Osteocyte (in vitro differentiated cells): ENCODE measurements around the gene UGT1A7. TPM values are rescaled to one million over a fixed set of nuclear protein-coding genes. Genes with fewer than 3 reads are reported as not detected.

Source experiments
- DNase-seq: peaks from one replicate; pipeline ENCODE4 v3.0.0; 2021; ENCODE audit warnings: mixed read lengths; ENCODE audit not compliant: unreplicated experiment; ENCODE audit errors: extremely low spot score
- H3K27ac Mint-ChIP-seq: one replicate; pipeline ENCODE4 v1.8.0; 2021; ENCODE audit warnings: mild to moderate bottlenecking, mixed read lengths; ENCODE audit not compliant: unreplicated experiment
- H3K27me3 Mint-ChIP-seq: one replicate; pipeline ENCODE4 v1.8.0; 2021; ENCODE audit warnings: mixed read lengths; ENCODE audit not compliant: unreplicated experiment
- H3K36me3 Mint-ChIP-seq: one replicate; pipeline ENCODE4 v1.8.0; 2021; ENCODE audit warnings: mixed read lengths; ENCODE audit not compliant: unreplicated experiment
- H3K4me1 Mint-ChIP-seq: one replicate; pipeline ENCODE4 v1.8.0; 2021; ENCODE audit warnings: mixed read lengths; ENCODE audit not compliant: unreplicated experiment
- H3K4me3 Mint-ChIP-seq: one replicate; pipeline ENCODE4 v1.8.0; 2021; ENCODE audit warnings: mild to moderate bottlenecking, moderate library complexity, mixed read lengths; ENCODE audit not compliant: unreplicated experiment
- H3K9me3 Mint-ChIP-seq: one replicate; pipeline ENCODE4 v1.8.0; 2021; ENCODE audit warnings: mixed read lengths; ENCODE audit not compliant: unreplicated experiment
- total RNA-seq: library from RNA; stranded (reverse); gene quantifications from 2 replicates; pipeline ENCODE4 v1.2.1, GENCODE V29; 2021
- TF ChIP-seq, protein P1 (sequence below): fragments of 200-600 bp; sonication (generic); IDR thresholded peaks from 2 replicates; pipeline ENCODE4 v1.5.0; 2021; ENCODE audit warnings: antibody characterized with exemption, mild to moderate bottlenecking, moderate library complexity

The UGT1A7 gene
- total RNA-seq, 1 donor from 2014 or later = not detected

DNA sequence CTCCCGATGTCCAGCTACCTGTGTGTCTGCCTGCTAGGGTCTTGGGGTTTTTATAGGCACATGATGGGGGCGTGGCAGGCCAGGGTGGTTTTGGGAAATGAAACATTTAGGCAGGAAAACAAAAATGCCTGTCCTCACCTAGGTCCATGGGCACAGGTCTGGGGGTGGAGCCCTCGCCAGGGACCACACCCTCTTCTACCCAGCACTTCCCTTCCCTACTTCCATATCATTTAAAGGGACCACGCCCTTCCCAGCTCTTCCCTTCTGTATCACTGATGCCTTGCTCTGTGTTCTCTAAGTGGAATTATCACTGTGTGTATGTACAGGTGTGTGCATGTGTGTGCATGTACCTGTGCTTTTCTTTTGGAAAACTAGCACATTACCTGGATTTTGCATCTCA lies 84.7 kb downstream of the UGT1A7 start:
- no peak for DNase-seq
- H3K27ac Mint-ChIP-seq = no peak overlapping the region
- no peaks in the 10 kb centered on the region for H3K9me3 Mint-ChIP-seq
- H3K36me3 Mint-ChIP-seq = no peaks in the 10 kb centered on the region
- peaks cover 27% of the 10 kb centered on the region for H3K27me3 Mint-ChIP-seq
- no peak overlapping the region for H3K4me3 Mint-ChIP-seq
- TF ChIP-seq, protein P1, sequence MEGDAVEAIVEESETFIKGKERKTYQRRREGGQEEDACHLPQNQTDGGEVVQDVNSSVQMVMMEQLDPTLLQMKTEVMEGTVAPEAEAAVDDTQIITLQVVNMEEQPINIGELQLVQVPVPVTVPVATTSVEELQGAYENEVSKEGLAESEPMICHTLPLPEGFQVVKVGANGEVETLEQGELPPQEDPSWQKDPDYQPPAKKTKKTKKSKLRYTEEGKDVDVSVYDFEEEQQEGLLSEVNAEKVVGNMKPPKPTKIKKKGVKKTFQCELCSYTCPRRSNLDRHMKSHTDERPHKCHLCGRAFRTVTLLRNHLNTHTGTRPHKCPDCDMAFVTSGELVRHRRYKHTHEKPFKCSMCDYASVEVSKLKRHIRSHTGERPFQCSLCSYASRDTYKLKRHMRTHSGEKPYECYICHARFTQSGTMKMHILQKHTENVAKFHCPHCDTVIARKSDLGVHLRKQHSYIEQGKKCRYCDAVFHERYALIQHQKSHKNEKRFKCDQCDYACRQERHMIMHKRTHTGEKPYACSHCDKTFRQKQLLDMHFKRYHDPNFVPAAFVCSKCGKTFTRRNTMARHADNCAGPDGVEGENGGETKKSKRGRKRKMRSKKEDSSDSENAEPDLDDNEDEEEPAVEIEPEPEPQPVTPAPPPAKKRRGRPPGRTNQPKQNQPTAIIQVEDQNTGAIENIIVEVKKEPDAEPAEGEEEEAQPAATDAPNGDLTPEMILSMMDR = no peak
- peaks cover 5% of the 10 kb centered on the region for H3K4me1 Mint-ChIP-seq

DNA sequence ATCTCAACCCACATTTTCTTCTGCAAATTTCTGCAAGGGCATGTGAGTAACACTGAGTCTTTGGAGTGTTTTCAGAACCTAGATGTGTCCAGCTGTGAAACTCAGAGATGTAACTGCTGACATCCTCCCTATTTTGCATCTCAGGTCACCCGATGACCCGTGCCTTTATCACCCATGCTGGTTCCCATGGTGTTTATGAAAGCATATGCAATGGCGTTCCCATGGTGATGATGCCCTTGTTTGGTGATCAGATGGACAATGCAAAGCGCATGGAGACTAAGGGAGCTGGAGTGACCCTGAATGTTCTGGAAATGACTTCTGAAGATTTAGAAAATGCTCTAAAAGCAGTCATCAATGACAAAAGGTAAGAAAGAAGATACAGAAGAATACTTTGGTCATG lies 86.4 kb downstream of the UGT1A7 start:
- Mint-ChIP-seq H3K27ac (no peak overlapping the region), H3K9me3 (no peaks in the 10 kb centered on the region), H3K4me1 (peaks cover 5% of the 10 kb centered on the region), H3K4me3 (no peak overlapping the region), H3K36me3 (no peaks in the 10 kb centered on the region), H3K27me3 (peaks cover 25% of the 10 kb centered on the region)
- DNase-seq = no peak
- TF ChIP-seq, protein P1 = no peak

DNA sequence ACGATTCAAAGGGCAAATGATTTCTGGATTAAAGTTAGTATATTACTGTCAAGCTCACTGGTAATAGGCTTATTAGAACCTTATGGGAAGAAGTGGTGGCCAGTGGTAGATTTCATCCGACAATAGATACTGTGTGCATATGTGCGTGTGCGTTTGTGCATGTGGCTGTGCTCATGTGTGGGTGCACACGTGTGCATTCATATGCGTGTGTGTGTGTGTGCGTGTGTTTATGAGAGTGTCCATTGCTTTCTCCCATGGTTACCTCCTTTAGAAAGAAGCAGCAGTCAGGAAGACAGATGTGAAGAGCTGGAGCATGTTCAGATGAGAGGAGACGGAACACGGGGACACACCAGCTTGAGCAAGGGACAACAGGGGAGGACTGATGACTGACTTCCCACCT lies 87.6 kb downstream of the UGT1A7 start:
- Mint-ChIP-seq H3K9me3 (no peaks in the 10 kb centered on the region), H3K4me1 (peaks cover 4% of the 10 kb centered on the region), H3K4me3 (no peak overlapping the region), H3K27ac (no peak overlapping the region), H3K36me3 (no peaks in the 10 kb centered on the region), H3K27me3 (peaks cover 20% of the 10 kb centered on the region)
- TF ChIP-seq, protein P1 = no peak
- DNase-seq = no peak

DNA sequence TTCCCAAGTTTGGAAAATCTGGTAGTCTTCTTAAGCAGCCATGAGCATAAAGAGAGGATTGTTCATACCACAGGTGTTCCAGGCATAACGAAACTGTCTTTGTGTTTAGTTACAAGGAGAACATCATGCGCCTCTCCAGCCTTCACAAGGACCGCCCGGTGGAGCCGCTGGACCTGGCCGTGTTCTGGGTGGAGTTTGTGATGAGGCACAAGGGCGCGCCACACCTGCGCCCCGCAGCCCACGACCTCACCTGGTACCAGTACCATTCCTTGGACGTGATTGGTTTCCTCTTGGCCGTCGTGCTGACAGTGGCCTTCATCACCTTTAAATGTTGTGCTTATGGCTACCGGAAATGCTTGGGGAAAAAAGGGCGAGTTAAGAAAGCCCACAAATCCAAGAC lies 90.5 kb downstream of the UGT1A7 start:
- no peaks in the 10 kb centered on the region for H3K4me1 Mint-ChIP-seq
- no peak for DNase-seq
- H3K27me3 Mint-ChIP-seq = peaks cover 21% of the 10 kb centered on the region
- H3K9me3 Mint-ChIP-seq = no peaks in the 10 kb centered on the region
- H3K27ac Mint-ChIP-seq = no peak overlapping the region
- H3K36me3 Mint-ChIP-seq = no peaks in the 10 kb centered on the region
- TF ChIP-seq, protein P1 = no peak
- H3K4me3 Mint-ChIP-seq = no peak overlapping the region

DNA sequence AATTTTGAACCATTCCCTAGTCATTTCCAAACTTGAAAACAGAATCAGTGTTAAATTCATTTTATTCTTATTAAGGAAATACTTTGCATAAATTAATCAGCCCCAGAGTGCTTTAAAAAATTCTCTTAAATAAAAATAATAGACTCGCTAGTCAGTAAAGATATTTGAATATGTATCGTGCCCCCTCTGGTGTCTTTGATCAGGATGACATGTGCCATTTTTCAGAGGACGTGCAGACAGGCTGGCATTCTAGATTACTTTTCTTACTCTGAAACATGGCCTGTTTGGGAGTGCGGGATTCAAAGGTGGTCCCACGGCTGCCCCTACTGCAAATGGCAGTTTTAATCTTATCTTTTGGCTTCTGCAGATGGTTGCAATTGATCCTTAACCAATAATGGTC lies 90.9 kb downstream of the UGT1A7 start:
- H3K27me3 Mint-ChIP-seq = peaks cover 18% of the 10 kb centered on the region

More for the DNA sequence above, 90.9 kb downstream of the UGT1A7 start:
- DNase-seq = no peak
- H3K4me1 Mint-ChIP-seq = no peaks in the 10 kb centered on the region
- H3K27ac Mint-ChIP-seq = no peak overlapping the region
- H3K9me3 Mint-ChIP-seq = no peaks in the 10 kb centered on the region
- no peaks in the 10 kb centered on the region for H3K36me3 Mint-ChIP-seq
- no peak overlapping the region for H3K4me3 Mint-ChIP-seq
- TF ChIP-seq, protein P1 = no peak
